Non-pigmented ciliary epithelial cell (primary cell): ENCODE data around the gene BCL2L1.
"Not testable (repeated sequence)": the region's sequence is repeated elsewhere in the genome, so short reads cannot be mapped to it uniquely, and the experiment has no call there.

Experiments used
- DNase-seq: peaks from one replicate; pipeline ENCODE4 v3.0.0-alpha.2; 2010; ENCODE audit warnings: low read depth

The BCL2L1 gene

DNA sequence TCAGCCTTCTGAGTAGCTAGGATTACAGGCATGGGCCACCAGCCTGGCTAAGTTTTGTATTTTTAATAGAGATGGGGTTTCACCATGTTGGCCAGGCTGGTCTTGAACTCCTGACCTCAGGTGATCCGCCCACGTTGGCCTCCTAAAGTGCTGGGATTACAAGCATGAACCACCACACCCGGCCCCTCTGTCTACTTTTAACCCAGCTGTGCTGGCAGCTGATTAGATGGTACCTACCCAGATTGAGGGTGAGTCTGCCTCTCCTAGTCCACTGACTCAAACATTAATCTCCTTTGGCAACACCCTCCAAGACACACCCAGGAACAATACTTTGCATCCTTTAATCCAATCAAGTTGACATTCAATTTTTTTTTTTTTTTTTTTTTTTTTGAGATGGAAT is 74.6 kb downstream of the BCL2L1 start:
- not testable (repeated sequence) for DNase-seq

DNA sequence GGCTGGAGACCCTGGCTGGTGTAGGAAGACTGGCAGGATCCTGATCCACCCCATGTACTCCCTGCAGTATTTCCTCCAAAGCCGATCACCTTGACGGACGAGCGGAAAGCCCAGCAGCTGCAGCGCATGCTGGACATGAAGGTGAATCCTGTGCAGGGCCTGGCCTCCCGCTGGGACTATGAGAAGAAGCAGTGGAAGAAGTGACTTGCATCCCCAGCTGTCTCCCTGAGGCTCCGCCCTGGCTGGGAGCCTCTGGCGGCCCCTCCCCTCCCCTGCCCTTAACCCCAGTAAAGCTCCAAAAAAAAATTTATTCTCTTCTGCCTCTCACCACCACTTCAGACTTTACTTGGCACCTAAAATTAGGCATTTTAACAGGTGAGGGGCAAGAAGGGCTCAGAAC is 78.0 kb downstream of the BCL2L1 start:
- no peak for DNase-seq

DNA sequence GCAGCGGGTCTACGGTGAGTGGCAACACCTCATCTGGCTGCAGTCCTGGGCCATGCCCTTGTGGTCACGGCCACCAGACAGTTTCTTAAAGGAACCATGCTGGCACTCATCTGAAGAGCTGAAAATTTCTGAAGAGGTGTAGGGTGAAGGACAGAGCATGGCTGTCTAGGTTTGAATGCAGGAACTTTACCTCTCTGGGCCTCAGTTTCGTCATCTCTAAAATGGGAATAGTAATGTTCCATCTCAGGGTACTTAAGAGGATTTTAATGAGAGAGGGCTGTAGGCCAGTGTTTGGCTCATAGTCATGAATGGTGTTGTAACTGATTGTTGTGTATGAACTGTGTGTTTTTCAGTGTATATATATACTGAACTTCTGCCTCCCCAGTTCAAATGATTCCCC is 79.1 kb downstream of the BCL2L1 start:
- no peak for DNase-seq

DNA sequence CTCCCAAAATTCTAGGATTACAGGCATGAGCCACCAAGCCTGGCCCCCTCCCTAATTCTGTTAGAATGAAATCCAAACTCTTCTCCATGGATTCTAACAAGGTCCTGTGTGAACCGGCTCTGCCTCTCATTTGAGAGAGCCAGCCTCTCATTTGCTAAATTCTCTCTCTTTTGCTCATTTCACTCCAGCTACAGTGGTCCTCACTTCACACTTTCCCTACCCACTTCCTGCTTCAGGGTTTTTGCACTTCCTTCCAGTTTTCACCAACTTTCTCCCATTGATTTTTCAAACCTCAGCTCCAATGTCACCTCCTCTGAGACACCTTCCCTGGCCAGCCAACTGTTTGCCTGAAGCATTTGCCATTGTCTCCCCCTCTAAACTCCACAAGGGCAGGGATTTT is 79.8 kb downstream of the BCL2L1 start:
- no peak for DNase-seq

DNA sequence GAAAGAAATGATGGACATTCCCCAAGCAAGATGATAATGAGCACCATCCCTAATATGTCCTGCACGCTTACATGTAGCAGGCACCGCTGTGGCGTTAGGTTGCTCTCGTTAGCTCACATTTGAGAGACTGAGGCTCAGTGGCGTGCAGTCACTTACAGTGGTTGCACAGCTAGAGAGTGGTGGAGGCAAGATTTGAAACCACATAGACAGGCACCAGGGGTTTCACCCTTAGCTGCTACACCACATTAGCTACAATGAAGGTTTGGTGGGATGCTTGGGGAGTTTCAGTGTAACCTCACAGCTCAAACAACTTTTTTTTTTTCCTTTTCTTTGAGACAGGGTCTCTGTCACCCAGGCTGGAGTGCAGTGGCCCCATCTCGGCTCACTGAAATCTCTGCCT is 81.3 kb downstream of the BCL2L1 start:
- DNase-seq = no peak

DNA sequence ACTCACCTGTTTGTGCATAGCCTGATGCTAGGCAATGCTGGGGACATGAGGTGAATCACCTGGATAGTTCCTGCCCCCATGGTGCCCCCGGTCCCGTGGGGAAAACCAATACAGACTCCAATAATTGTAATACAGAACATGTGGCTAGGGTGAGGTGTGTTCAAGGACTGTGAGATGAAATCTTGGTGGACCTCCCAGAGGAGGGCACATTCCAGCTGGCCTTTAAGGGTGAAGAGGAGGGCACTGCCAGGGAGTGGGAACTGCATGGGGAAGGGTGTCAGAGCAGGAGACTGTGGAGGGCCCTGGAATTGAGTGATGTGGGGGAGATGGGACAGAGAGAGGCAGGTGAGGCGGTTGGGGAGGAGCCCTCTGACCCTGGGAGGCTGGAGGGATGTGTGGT is 82.4 kb downstream of the BCL2L1 start:
- DNase-seq = no peak

DNA sequence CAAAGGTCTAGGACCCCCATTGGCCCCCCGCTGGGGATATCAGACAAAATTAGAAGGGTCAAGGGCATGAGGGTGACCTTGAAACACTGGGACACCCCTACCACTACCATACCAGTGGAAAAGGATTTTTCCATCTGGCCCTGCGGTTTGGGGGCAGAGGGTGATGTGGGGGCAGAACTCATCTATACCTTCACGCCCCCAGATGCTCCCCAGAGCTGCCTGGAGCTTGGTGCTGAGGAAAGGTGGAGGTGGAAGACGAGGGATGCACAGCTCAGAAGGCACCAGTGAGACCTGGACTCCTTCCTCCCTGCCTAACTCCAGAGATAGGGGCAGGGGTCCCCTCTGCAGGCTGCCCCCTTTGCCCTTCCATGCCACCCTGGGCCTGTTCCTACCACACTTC is 83.9 kb downstream of the BCL2L1 start:
- DNase-seq = no peak

DNA sequence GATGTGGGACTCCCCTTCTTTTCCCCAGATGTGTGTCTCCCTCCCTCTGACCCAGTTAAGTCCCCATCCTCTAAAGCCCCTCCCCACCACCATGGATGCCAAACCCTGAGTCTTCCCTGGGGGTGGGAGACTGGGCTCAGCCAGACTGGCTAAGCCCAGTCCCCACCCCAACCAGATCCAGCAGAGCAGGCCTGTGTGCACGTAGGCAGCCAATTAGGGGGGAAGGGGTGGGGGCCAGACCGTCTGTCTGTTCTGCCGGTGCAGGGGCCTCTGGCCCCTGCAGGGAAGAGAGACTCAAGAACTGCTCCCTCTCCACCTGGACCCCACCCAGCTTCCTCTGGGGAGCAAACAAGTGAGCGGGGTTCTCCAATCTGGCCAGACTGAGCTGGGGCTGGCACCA is 84.4 kb downstream of the BCL2L1 start:
- DNase-seq = no peak

DNA sequence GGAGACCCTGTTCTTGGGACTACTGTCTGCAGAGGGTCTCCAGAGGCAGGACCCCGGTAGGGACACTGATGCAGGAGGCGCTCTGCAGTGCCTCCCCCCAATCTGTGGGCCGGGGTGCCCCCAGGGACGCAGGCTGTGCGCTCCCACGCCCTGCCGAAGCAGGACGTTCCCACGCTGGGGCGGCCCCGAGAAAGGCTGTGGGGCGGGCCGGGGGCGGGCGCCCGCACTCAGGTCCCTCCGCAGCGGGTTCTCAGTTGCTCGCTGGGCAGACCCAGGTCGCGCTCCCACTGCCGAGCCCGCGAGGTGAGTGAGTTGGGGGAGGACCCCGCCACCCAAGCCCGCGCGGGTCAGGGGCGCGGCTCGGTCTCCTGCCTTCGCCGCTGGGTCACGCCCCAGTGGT is 85.0 kb downstream of the BCL2L1 start, which contains the start of gene COX4I2:
Gene COX4I2 (plus strand): TSS at position 253 of the 400 bp plus-strand sequence. CDS start 1,106 bp downstream, outside the sequence.
- DNase-seq = no peak

DNA sequence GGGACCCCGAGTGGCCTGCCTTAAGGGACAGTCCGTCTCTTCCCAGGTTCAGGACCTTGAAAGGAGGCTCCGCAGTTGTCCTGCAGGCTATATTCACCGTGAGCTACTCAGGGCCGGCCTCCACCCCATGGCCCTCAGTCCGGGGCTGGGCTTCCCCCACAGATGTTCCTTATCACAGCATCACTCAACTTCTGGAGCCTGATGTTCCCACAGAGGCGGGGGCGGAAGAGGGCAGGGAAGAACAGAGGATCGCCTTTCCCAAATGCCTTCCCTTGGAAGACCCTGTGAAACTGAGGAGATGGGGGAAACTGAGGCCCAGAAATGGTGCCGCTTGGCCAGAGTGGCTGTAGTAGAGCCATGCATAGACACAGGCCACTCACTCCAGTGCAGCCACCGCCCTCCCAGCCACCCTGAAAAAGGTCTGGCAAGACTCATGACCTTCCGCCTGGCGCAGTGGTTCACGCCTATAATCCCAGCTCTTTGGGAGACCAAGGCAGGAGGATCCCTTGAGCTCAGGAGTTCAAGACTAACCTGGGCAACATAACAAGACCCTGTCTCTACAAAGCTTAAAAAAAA is 89.2 kb downstream of the BCL2L1 start:
- DNase-seq = no peak

DNA sequence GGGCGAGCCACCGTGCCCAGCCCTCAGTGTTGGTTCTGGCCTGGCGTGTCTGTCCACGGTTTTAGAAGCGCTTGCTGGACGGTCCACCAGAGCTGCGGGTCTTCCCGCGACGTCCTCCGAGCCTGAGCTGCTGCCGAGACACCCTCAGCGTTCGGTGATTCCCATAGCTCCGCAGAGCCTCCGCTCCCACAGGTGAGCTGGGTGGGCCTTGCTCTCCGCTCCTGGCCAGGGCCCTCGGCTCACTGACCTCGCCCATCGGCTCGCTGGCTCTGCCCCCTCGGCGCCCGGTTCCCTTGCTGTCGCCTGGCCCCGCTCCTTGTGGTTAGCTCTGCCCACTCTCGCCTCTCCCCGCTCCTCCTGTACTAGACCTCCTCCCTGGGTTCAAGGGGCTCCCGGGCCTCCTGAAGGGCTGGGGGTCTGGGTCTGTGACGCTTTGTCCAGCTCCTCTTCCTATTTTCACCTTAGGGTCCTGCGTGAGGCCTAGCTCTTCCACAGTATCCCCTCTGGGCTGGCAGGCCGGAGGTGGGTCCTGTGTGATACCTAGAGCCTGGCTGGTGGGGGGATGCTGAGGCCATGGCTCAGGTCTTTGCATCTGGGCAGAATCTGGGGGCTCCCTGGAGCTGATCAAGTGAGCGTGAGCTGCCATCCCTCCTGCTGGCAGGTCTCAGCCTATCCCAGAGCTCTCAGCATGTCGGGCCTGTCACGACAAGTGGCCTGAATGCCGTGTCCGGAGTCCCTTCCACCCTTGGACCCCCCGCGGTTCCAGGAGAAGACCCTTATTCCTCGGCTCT is 89.9 kb downstream of the BCL2L1 start:
- no peak for DNase-seq

DNA sequence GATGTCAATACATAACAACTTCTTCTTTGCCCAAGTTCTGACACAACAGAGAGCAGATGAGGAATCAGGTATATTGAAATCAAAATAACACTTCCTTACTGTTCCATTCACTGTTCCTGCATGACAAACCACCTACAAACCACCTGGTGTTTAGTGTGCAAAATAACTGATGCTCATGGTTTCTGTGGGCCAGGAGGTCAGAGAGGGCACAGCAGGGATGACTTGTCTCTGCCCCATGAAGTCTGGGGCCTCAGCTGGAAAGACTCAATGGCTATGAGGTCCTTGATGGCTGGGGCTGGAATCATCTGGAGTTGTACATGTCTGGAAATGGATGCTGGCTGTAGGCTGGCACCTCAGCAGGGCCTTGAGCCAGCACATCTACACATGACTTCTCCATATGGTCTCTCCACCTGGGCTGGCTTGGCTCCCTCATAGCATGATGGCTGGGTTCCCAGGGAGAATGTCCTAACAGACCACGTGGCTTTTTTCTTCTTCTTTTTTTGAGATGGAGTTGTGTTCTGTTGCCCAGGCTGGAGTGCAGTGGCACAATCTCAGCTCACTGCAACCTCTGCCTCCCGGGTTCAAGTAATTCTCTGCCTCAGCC is 92.4 kb downstream of the BCL2L1 start:
- DNase-seq = no peak

DNA sequence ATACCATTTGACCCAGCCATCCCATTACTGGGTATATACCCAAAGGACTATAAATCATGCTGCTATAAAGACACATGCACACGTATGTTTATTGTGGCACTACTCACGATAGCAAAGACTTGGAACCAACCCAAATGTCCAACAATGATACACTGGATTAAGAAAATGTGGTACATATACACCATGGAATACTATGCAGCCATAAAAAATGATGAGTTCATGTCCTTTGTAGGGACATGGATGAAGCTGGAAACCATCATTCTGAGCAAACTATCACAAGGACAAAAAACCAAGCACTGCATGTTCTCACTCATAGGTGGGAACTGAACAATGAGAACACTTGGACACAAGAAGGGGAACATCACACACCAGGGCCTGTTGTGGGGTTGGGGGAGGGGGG is 94.6 kb downstream of the BCL2L1 start:
- DNase-seq = not testable (repeated sequence)

DNA sequence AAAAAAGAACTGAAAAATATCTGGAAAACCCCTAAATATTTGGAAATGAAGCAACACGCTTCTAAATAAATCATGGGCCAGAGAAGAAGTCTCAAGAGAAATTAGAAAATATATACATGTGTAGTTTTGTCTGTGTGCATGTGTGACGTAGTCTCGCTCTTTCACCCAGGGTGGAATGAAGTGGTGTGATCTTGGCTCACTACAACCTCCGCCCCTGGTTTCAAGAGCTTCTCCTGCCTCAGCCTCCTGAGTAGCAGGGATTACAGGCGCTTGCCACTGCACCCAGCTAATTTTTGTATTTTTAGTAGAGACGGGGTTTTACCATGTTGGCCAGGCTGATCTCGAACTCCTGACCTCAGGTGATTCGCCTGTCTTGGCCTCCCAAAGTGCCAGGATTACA is 96.1 kb downstream of the BCL2L1 start:
- DNase-seq = not testable (repeated sequence)

DNA sequence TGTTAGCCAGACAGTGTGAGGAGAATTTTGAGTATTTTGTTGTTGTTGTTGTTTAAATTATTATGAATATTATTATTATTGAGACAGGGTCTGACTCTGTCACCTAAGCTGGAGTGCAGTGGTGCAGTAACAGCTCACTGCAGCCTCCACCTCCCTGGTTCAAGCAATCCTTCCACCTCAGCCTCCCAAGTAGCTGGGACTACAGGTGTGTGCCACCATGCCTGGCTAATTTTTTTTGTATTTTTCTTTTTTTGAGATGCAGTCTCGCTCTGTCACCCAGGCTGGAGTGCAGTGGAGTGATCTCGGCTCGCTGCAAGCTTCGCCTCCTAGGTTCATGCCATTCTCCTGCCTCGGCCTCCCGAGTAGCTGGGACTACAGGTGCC is 99.6 kb downstream of the BCL2L1 start:
- not testable (repeated sequence) for DNase-seq

DNA sequence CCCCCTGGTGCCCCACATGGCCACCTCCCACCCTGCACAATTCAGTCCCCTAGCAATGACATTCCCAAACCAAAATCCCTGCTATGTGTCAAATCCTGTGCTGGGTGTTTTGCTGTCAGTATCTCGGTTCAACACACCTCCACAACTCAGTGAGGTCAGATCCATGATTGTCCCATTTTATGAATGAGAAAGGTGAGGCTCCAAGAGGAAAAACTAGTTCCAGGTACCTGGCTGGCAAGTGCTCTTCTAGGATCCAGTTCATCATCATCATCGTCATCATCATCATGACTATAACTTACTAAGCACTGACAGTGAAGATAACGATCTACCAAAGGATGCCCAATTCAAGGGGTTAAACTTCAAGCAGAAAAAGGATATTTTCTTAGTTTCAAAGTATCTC is 102.4 kb downstream of the BCL2L1 start:
- no peak for DNase-seq

DNA sequence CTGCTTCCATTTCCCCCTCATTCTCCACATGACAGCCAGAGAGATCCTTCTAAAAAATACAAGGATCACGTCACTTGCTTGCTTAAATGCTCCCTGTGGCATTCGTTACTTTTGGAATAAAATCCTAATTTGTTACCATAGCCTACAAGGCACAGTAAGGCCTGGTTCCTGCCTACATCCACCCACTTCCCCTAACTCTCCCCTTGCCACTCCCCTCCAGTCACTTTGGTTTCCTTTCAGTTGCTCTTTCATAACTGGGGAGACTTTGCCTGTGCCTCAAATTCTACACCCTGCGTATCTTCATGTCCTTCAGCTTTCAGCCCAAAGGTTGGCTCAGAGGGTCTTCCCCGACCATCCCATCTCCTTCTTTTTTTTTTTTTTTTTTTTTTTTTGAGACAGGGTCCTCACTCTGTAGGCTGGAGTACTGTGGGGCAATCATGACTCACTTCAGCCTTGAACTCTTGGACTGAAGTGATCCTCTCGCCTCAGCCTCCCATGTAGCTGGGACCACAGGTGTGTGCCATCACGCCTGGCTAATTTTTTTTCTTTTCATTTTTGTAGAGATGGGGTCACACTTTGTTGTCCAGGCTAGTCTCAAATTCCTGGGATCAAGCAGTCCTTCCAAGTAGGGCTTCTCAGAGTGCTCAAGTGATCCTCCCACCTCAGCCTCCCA is 105.1 kb downstream of the BCL2L1 start:
- no peak for DNase-seq

DNA sequence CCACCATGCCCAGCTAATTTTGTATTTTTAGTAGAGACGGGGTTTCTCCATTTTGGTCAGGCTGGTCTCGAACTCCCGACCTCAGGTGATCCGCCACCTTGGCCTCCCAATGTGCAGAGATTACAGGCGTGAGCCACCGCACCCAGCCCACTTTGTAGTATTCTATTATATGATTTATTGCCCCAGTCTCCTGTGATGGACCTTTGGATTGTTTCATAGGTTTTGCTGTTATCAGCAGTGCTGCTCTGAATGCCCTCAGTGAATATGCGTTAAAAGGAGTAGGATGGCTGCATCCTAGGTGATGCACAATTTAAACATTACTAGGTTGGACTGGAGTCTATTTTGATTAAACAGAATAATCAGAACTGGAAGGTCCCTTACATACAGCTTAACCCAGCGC is 107.3 kb downstream of the BCL2L1 start:
- no peak for DNase-seq
